Keratinocyte (primary cell): Measurements from ENCODE around the gene ATP1A3. TPM values are rescaled to one million over a fixed set of nuclear protein-coding genes. Genes with fewer than 3 reads are reported as not detected.

Experiments
- DNase-seq: peaks from one replicate; pipeline ENCODE4 v3.0.0-alpha.2; 2011; ENCODE audit warnings: low read depth, missing footprints, low spot score
- FAIRE-seq: peaks from 2 replicates; lab custom pipeline; 2011; peaks lifted over from hg19 to GRCh38; lab: Jason Lieb, UNC
- H2AFZ ChIP-seq: 2 replicates; pipeline ENCODE4 v1.6.0; 2012; ENCODE audit warnings: low read length, control low read depth, inconsistent platforms; ENCODE audit not compliant: control insufficient read depth
- H3K27ac ChIP-seq: 2 replicates; pipeline ENCODE4 v1.5.1; 2011; ENCODE audit warnings: low read length; ENCODE audit not compliant: control insufficient read depth, insufficient read depth
- H3K27me3 ChIP-seq: 3 replicates; pipeline ENCODE4 v1.6.0; 2011; ENCODE audit warnings: low read length; ENCODE audit not compliant: control insufficient read depth, insufficient read depth; ENCODE audit errors: extremely low read depth
- H3K36me3 ChIP-seq, 2 experiments: 2 replicates in 1 of 2; 3 replicates in 1 of 2; pipeline ENCODE4 v1.5.1; 2011; ENCODE audit warnings: low read length in 2 of 2, mild to moderate bottlenecking in 1 of 2; ENCODE audit not compliant: control insufficient read depth in 2 of 2, insufficient read depth in 2 of 2; ENCODE audit errors: extremely low read depth in 1 of 2
- H3K4me1 ChIP-seq: 3 replicates; pipeline ENCODE4 v1.5.1; 2011; ENCODE audit warnings: low read length; ENCODE audit not compliant: control insufficient read depth, insufficient read depth; ENCODE audit errors: extremely low read depth
- H3K4me2 ChIP-seq: 3 replicates; pipeline ENCODE4 v1.6.0; 2011; ENCODE audit warnings: low read depth, low read length; ENCODE audit not compliant: control insufficient read depth, insufficient read depth; ENCODE audit errors: extremely low read depth
- H3K4me3 ChIP-seq, 3 experiments: fragments of 200-600 bp in 1 of 3; sonication (generic) in 1 of 3; 2 replicates in 2 of 3; 3 replicates in 1 of 3; pipeline ENCODE4 v1.5.1; 2011 to 2016; ENCODE audit warnings: low read length in 3 of 3, mild to moderate bottlenecking in 3 of 3, control low read depth in 2 of 3, inconsistent platforms in 1 of 3, low read depth in 1 of 3, mixed read lengths in 1 of 3, mixed run types in 1 of 3, moderate library complexity in 1 of 3; ENCODE audit not compliant: control insufficient read depth in 2 of 3, insufficient read depth in 2 of 3; ENCODE audit errors: extremely low read depth in 1 of 3
- H3K79me2 ChIP-seq: 2 replicates; pipeline ENCODE4 v1.6.0; 2012; ENCODE audit warnings: low read length; ENCODE audit not compliant: control insufficient read depth, insufficient read depth
- H3K9ac ChIP-seq: 3 replicates; pipeline ENCODE4 v1.6.0; 2011; ENCODE audit warnings: low read length; ENCODE audit not compliant: control insufficient read depth, insufficient read depth; ENCODE audit errors: extremely low read depth
- H3K9me1 ChIP-seq: 3 replicates; pipeline ENCODE4 v1.6.0; 2011; ENCODE audit warnings: low read length; ENCODE audit not compliant: control insufficient read depth, insufficient read depth; ENCODE audit errors: extremely low read depth
- H3K9me3 ChIP-seq: 2 replicates; pipeline ENCODE4 v1.5.1; 2012; ENCODE audit warnings: low read depth, low read length; ENCODE audit not compliant: control insufficient read depth
- H4K20me1 ChIP-seq: 3 replicates; pipeline ENCODE4 v1.6.0; 2011; ENCODE audit warnings: low read length; ENCODE audit not compliant: control insufficient read depth, insufficient read depth; ENCODE audit errors: extremely low read depth
- CTCF ChIP-seq, 3 experiments: IDR thresholded peaks in 1 of 3; conservative IDR thresholded peaks in 1 of 3; optimal IDR thresholded peaks in 1 of 3; 2 replicates in 2 of 3; 3 replicates in 1 of 3; pipeline versions ENCODE3 to v1.5.1; 2011; ENCODE audit warnings: low read length in 3 of 3, mild to moderate bottlenecking in 3 of 3, moderate library complexity in 2 of 3, control low read depth in 1 of 3, inconsistent platforms in 1 of 3; ENCODE audit not compliant: insufficient read depth in 2 of 3; ENCODE audit errors: extremely low read depth in 1 of 3
- EZH2 ChIP-seq: IDR thresholded peaks from one replicate; pipeline ENCODE4 v1.6.1; 2012; ENCODE audit warnings: inconsistent platforms, mild to moderate bottlenecking, low read length, moderate library complexity
- dilution Hi-C: fragments of 300-500 bp; cut with MboI; formaldehyde crosslinking; loops from one replicate; pipeline ENCODE4 v1.7.0; 2020; ENCODE audit warnings: low sequenced_read_pairs; ENCODE audit not compliant: extremely low pct_ligation_motif_present
- polyA plus RNA-seq, 5 experiments: library from polyadenylated mRNA; depleted of rRNA in 3 of 5; stranded (reverse) in 3 of 5; stranded (forward) in 1 of 5; unstranded in 1 of 5; fragments of >200 nt; gene quantifications; 1 replicate in 1 of 5; 2 replicates in 3 of 5; 3 replicates in 1 of 5; pipeline versions ENCODE4 v1.2.1 to v1.2.3, GENCODE V29; 2011 to 2012; ENCODE audit warnings: missing spikeins in 2 of 5, low read depth in 1 of 5, low replicate concordance in 1 of 5

ATP1A3 gene
- polyA plus RNA-seq, 1 donor (not counting 4 experiments of a cell fraction or from before 2014, with no cell fraction given) = not detected

GRCh38 chr19:41965106-41965505 is 28.9 kb downstream of the ATP1A3 start:
- Histone ChIP-seq H3K9ac (no peak overlapping the region), H4K20me1 (no peaks in the 10 kb centered on the region), H3K9me3 (no peaks in the 10 kb centered on the region), H3K9me1 (no peaks in the 10 kb centered on the region), H3K27ac (no peak overlapping the region), H3K79me2 (no peaks in the 10 kb centered on the region), H3K36me3 (no peaks in the 10 kb centered on the region), H3K4me2 (no peak overlapping the region), H3K27me3 (no peaks in the 10 kb centered on the region), H3K4me3 (no peak overlapping the region), H3K4me1 (no peaks in the 10 kb centered on the region), H2AFZ (no peak overlapping the region)
- no peak for FAIRE-seq
- DNase-seq = no peak
- dilution Hi-C loops = no loop called here
- TF ChIP-seq EZH2 (no peak), CTCF (optimal IDR thresholded peaks at IDR 0.05 in 1 of 3, IDR thresholded peaks at IDR 0.05 in 1 of 3, conservative IDR thresholded peaks at IDR 0.05 in 1 of 3; ENCODE audit: extremely low read depth in 1 of 3, insufficient read depth in 2 of 3, low read length in 3 of 3) (no peak)

- no peak for FAIRE-seq
- Histone ChIP-seq H3K4me2 (no peak overlapping the region), H3K9me1 (no peaks in the 10 kb centered on the region), H3K4me1 (peaks cover 14% of the 10 kb centered on the region), H3K27me3 (no peaks in the 10 kb centered on the region), H3K9ac (no peak overlapping the region), H3K79me2 (no peaks in the 10 kb centered on the region), H4K20me1 (peaks cover 7% of the 10 kb centered on the region), H3K36me3 (peaks cover 0 to 7% of the 10 kb centered on the region in 2 experiments), H3K4me3 (no peak overlapping the region), H3K27ac (no peak overlapping the region), H3K9me3 (no peaks in the 10 kb centered on the region), H2AFZ (no peak overlapping the region)
- TF ChIP-seq EZH2 (no peak), CTCF (optimal IDR thresholded peaks at IDR 0.05 in 1 of 3, IDR thresholded peaks at IDR 0.05 in 1 of 3, conservative IDR thresholded peaks at IDR 0.05 in 1 of 3; ENCODE audit: extremely low read depth in 1 of 3, insufficient read depth in 2 of 3, low read length in 3 of 3) (no peak)
- dilution Hi-C loops = no loop called here
- no peak for DNase-seq
Measured at GRCh38 chr19:41960973-41961372, 33.1 kb downstream of the ATP1A3 start.
